Neural cell (in vitro differentiated cells): Measurements from ENCODE around the gene C17orf113. TPM values are rescaled to one million over a fixed set of nuclear protein-coding genes. Genes with fewer than 3 reads are reported as not detected.

Experiments
- H2AFZ ChIP-seq: fragments of 200-600, 300-800 bp; sonication (generic), shearing (Covaris generic); 2 replicates; pipeline ENCODE4 v1.6.0; 2014; ENCODE audit warnings: low read depth, mild to moderate bottlenecking, antibody characterized with exemption, low read length, moderate library complexity
- H3F3A ChIP-seq: fragments of 200-600 bp; shearing (Covaris generic); 2 replicates; pipeline ENCODE4 v1.6.1; 2016; ENCODE audit warnings: mild to moderate bottlenecking, moderate library complexity, mixed read lengths, antibody characterized with exemption, low read length; ENCODE audit not compliant: insufficient read depth, poor library complexity, severe bottlenecking
- H3K27ac ChIP-seq: fragments of 200-600, 300-800 bp; sonication (generic), shearing (Covaris generic); 2 replicates; pipeline ENCODE4 v1.5.1; 2014; ENCODE audit warnings: mild to moderate bottlenecking, low read length, moderate library complexity
- H3K27me3 ChIP-seq: fragments of 300-800, 200-600 bp; sonication (generic), shearing (Covaris generic); 2 replicates; pipeline ENCODE4 v1.6.0; 2014; ENCODE audit warnings: mild to moderate bottlenecking, low read depth, low read length, moderate library complexity; ENCODE audit not compliant: insufficient read depth
- H3K36me3 ChIP-seq: fragments of 300-800, 200-600 bp; sonication (generic), shearing (Covaris generic); 2 replicates; pipeline ENCODE4 v1.5.1; 2014; ENCODE audit warnings: mild to moderate bottlenecking, antibody characterized with exemption, low read length, moderate library complexity; ENCODE audit not compliant: insufficient read depth
- H3K4me2 ChIP-seq: fragments of 300-800, 200-600 bp; sonication (generic), shearing (Covaris generic); 2 replicates; pipeline ENCODE4 v1.6.0; 2014; ENCODE audit warnings: mild to moderate bottlenecking, low read length
- H3K4me3 ChIP-seq: fragments of 300-800, 200-600 bp; sonication (generic), shearing (Covaris generic); 2 replicates; pipeline ENCODE4 v1.5.1; 2014; ENCODE audit warnings: mild to moderate bottlenecking, low read length, moderate library complexity
- H3K79me2 ChIP-seq: fragments of 200-600 bp; shearing (Covaris generic); replicated peaks from 2 replicates; pipeline ENCODE4 v1.6.0; 2014; ENCODE audit warnings: mild to moderate bottlenecking, low read length, moderate library complexity; ENCODE audit not compliant: insufficient read depth
- H3K9ac ChIP-seq: fragments of 300-800, 200-600 bp; sonication (generic), shearing (Covaris generic); 2 replicates; pipeline ENCODE4 v1.6.1; 2016; ENCODE audit warnings: mild to moderate bottlenecking, low read length, mixed read lengths
- H3K9me2 ChIP-seq: fragments of 200-600 bp; shearing (Covaris generic); 2 replicates; pipeline ENCODE4 v1.6.1; 2016; ENCODE audit warnings: mild to moderate bottlenecking, low read length, mixed read lengths; ENCODE audit not compliant: insufficient read depth
- H3K9me3 ChIP-seq: fragments of 200-600, 300-800 bp; sonication (generic), shearing (Covaris generic); 2 replicates; pipeline ENCODE4 v1.6.1; 2016; ENCODE audit warnings: mild to moderate bottlenecking, mixed run types, low read length, moderate library complexity, mixed read lengths
- H4K20me1 ChIP-seq: fragments of 200-600 bp; shearing (Covaris generic); 2 replicates; pipeline ENCODE4 v1.6.1; 2016; ENCODE audit warnings: mild to moderate bottlenecking, mixed run types; ENCODE audit not compliant: insufficient read depth
- CTCF ChIP-seq: fragments of 450-650 bp; IDR thresholded peaks from 2 replicates; pipeline ENCODE4 v1.5.1; 2014; ENCODE audit warnings: antibody characterized with exemption, mild to moderate bottlenecking, moderate library complexity; ENCODE audit not compliant: poor library complexity, severe bottlenecking
- EP300 ChIP-seq: fragments of 450-650 bp; conservative IDR thresholded peaks from 2 replicates; pipeline ENCODE4 v1.6.1; 2014; ENCODE audit warnings: antibody characterized with exemption, mild to moderate bottlenecking, moderate library complexity; ENCODE audit not compliant: poor library complexity, severe bottlenecking
- EZH2 ChIP-seq: fragments of 200-600, 300-800 bp; shearing (Covaris generic), sonication (generic); IDR thresholded peaks from 2 replicates; pipeline ENCODE4 v1.6.1; 2014; ENCODE audit warnings: antibody characterized with exemption, low read length, borderline replicate concordance, mild to moderate bottlenecking; ENCODE audit not compliant: insufficient read depth, poor library complexity, severe bottlenecking
- MXI1 ChIP-seq: fragments of 450-650 bp; conservative IDR thresholded peaks from 2 replicates; pipeline ENCODE4 v1.6.1; 2014; ENCODE audit warnings: antibody characterized with exemption, mild to moderate bottlenecking; ENCODE audit not compliant: poor library complexity, severe bottlenecking
- POLR2AphosphoS5 ChIP-seq: IDR thresholded peaks from 2 replicates; pipeline ENCODE4 v1.6.1; 2012
- RAD21 ChIP-seq: fragments of 450-650 bp; conservative IDR thresholded peaks from 2 replicates; pipeline ENCODE4 v1.6.1; 2014; ENCODE audit warnings: antibody characterized with exemption, mild to moderate bottlenecking, moderate library complexity
- SMC3 ChIP-seq: fragments of 450-650 bp; conservative IDR thresholded peaks from 2 replicates; pipeline ENCODE4 v1.6.1; 2014; ENCODE audit warnings: antibody characterized with exemption, mild to moderate bottlenecking, moderate library complexity; ENCODE audit not compliant: poor library complexity
- TAF1 ChIP-seq: IDR thresholded peaks from 2 replicates; pipeline ENCODE4 v1.6.1; 2012; ENCODE audit warnings: low read depth
- polyA plus RNA-seq: library from polyadenylated mRNA; depleted of rRNA; stranded (reverse); fragments of >200 nt; gene quantifications from 2 replicates; pipeline ENCODE4 v1.2.3, GENCODE V29; 2014
- TF ChIP-seq, protein P1 (sequence below): IDR thresholded peaks from 2 replicates; pipeline ENCODE4 v1.6.1; 2012; ENCODE audit warnings: borderline replicate concordance

C17orf113 gene
- polyA plus RNA-seq, 1 donor from 2014 or later, result 5.2 TPM

- no peaks in the 10 kb centered on the region for H3F3A ChIP-seq
- H2AFZ ChIP-seq, result no peak overlapping the region
- H3K27ac ChIP-seq, result no peak overlapping the region
- no peaks in the 10 kb centered on the region for H3K79me2 ChIP-seq
- TF ChIP-seq EP300 (no peak), SMC3 (no peak), EZH2 (no peak), RAD21 (no peak), MXI1 (no peak), CTCF (no peak), POLR2AphosphoS5 (no peak), TAF1 (no peak)
- TF ChIP-seq, protein P1, sequence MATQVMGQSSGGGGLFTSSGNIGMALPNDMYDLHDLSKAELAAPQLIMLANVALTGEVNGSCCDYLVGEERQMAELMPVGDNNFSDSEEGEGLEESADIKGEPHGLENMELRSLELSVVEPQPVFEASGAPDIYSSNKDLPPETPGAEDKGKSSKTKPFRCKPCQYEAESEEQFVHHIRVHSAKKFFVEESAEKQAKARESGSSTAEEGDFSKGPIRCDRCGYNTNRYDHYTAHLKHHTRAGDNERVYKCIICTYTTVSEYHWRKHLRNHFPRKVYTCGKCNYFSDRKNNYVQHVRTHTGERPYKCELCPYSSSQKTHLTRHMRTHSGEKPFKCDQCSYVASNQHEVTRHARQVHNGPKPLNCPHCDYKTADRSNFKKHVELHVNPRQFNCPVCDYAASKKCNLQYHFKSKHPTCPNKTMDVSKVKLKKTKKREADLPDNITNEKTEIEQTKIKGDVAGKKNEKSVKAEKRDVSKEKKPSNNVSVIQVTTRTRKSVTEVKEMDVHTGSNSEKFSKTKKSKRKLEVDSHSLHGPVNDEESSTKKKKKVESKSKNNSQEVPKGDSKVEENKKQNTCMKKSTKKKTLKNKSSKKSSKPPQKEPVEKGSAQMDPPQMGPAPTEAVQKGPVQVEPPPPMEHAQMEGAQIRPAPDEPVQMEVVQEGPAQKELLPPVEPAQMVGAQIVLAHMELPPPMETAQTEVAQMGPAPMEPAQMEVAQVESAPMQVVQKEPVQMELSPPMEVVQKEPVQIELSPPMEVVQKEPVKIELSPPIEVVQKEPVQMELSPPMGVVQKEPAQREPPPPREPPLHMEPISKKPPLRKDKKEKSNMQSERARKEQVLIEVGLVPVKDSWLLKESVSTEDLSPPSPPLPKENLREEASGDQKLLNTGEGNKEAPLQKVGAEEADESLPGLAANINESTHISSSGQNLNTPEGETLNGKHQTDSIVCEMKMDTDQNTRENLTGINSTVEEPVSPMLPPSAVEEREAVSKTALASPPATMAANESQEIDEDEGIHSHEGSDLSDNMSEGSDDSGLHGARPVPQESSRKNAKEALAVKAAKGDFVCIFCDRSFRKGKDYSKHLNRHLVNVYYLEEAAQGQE, result no peak
- H3K4me2 ChIP-seq, result no peak overlapping the region
- no peak overlapping the region for H3K9ac ChIP-seq
- no peak overlapping the region for H3K4me3 ChIP-seq
- no peaks in the 10 kb centered on the region for H3K9me3 ChIP-seq
- no peaks in the 10 kb centered on the region for H4K20me1 ChIP-seq
- no peaks in the 10 kb centered on the region for H3K36me3 ChIP-seq
- H3K27me3 ChIP-seq, result peaks cover 37% of the 10 kb centered on the region
- no peaks in the 10 kb centered on the region for H3K9me2 ChIP-seq
Observed at GRCh38 chr17:42068979-42069378, 18.6 kb upstream of the C17orf113 start.

GRCh38 chr17:42067371-42068091 is 17.1 kb upstream of the C17orf113 start:
- H3K4me3 ChIP-seq, result no peak overlapping the region
- H2AFZ ChIP-seq, result no peak overlapping the region
- no peaks in the 10 kb centered on the region for H3F3A ChIP-seq
- H3K79me2 ChIP-seq, result no peaks in the 10 kb centered on the region
- H3K4me2 ChIP-seq, result no peak overlapping the region
- no peaks in the 10 kb centered on the region for H3K9me2 ChIP-seq
- H3K9me3 ChIP-seq, result no peaks in the 10 kb centered on the region
- H3K9ac ChIP-seq, result no peak overlapping the region
- peaks cover 23% of the 10 kb centered on the region for H3K27me3 ChIP-seq
- H3K36me3 ChIP-seq, result no peaks in the 10 kb centered on the region
- H3K27ac ChIP-seq, result no peak overlapping the region
- H4K20me1 ChIP-seq, result no peaks in the 10 kb centered on the region
- TF ChIP-seq RAD21 (no peak), EP300 (no peak), SMC3 (peak; percentile 41), EZH2 (no peak), POLR2AphosphoS5 (no peak), CTCF (peak; percentile 59), TAF1 (no peak)
- TF ChIP-seq, protein P1, result no peak
